ENCODE results near the gene MEGF11. TPM values are rescaled to one million over a fixed set of nuclear protein-coding genes. Genes with fewer than 3 reads are reported as not detected.

The MEGF11 gene
- polyA plus RNA-seq, 2 of the 4 experiments (the other 2 are of a cell fraction): 0.25 to 0.31 TPM

- TF ChIP-seq HMGXB4 (CRISPR knock-in tag; IDR thresholded peaks at IDR 0.05; ENCODE audit: borderline replicate concordance): no peak
- TF ChIP-seq EHF (CRISPR knock-in tag; IDR thresholded peaks at IDR 0.05): no peak
- no peak for TF ChIP-seq MAFK (IDR thresholded peaks at IDR 0.05; ENCODE audit: partially characterized antibody)
- TF ChIP-seq CBX2 (IDR thresholded peaks at IDR 0.05; ENCODE audit: borderline replicate concordance, low read depth): no peak
- no peak for TF ChIP-seq RCOR1 (IDR thresholded peaks at IDR 0.05; ENCODE audit: low read depth, low read length)
- no peak for TF ChIP-seq POLR2AphosphoS2 (conservative IDR thresholded peaks at IDR 0.05; ENCODE audit: low read length)
- TF ChIP-seq ZFP36 (IDR thresholded peaks at IDR 0.05; ENCODE audit: borderline replicate concordance, partially characterized antibody): no peak
- TF ChIP-seq ATOH8 (CRISPR knock-in tag; IDR thresholded peaks at IDR 0.05; ENCODE audit: low read depth): no peak
- no peak for TF ChIP-seq FOSL2 (IDR thresholded peaks at IDR 0.05)
- TF ChIP-seq FOSL2 (CRISPR knock-in tag; IDR thresholded peaks at IDR 0.05): 0 out of 2 replicates have a peak, but pooled peaks have one; percentile 8
- no peak for TF ChIP-seq EHMT2 (IDR thresholded peaks at IDR 0.05; ENCODE audit: low read depth)
- TF ChIP-seq JUN (IDR thresholded peaks at IDR 0.05): no peak
- no peak for TF ChIP-seq FOSB (CRISPR knock-in tag; IDR thresholded peaks at IDR 0.05)
- TF ChIP-seq SREBF2 (IDR thresholded peaks at IDR 0.05): no peak
- no peak for TF ChIP-seq REST (IDR thresholded peaks at IDR 0.05)
- TF ChIP-seq HEYL (CRISPR knock-in tag; IDR thresholded peaks at IDR 0.05): no peak
- no peak for TF ChIP-seq EP300 (IDR thresholded peaks at IDR 0.05)
- TF ChIP-seq ESRRA (IDR thresholded peaks at IDR 0.05; ENCODE audit: borderline replicate concordance, low read length): no peak
- no peak for TF ChIP-seq NR3C1 (IDR thresholded peaks at IDR 0.05)
- 0 out of 2 replicates have a peak, but pooled peaks have one; percentile 26 for TF ChIP-seq USF2 (IDR thresholded peaks at IDR 0.05)
- TF ChIP-seq CEBPB (IDR thresholded peaks at IDR 0.05): no peak
- TF ChIP-seq SMC3 (IDR thresholded peaks at IDR 0.05): no peak
- no peak for TF ChIP-seq JUNB (IDR thresholded peaks at IDR 0.05)
Observed at GRCh38 chr15:66294157-66294931, 40.8 kb upstream of the MEGF11 start (continued).
